SU-DHL-6 (cell line): ENCODE measurements around the gene SBF1.

Experiments used
- H2AFZ ChIP-seq: fragments of 200-600 bp; sonication (generic); 2 replicates; pipeline ENCODE4 v1.6.1; 2014; ENCODE audit warnings: low read depth, mild to moderate bottlenecking, moderate library complexity, mixed read lengths, antibody characterized with exemption, low read length; ENCODE audit not compliant: severe bottlenecking
- H3F3A ChIP-seq: fragments of 200-600 bp; shearing (Covaris generic); 2 replicates; pipeline ENCODE4 v1.6.0; 2016; ENCODE audit warnings: antibody characterized with exemption, mild to moderate bottlenecking; ENCODE audit not compliant: insufficient read depth
- H3K27ac ChIP-seq: fragments of 200-600 bp; sonication (generic); 2 replicates; pipeline ENCODE4 v1.5.1; 2016; ENCODE audit warnings: low read depth, mild to moderate bottlenecking, low read length, moderate library complexity, mixed read lengths
- H3K27me3 ChIP-seq: fragments of 200-600 bp; sonication (generic), shearing (Covaris generic); 2 replicates; pipeline ENCODE4 v1.6.0; 2014; ENCODE audit warnings: mild to moderate bottlenecking, low read length
- H3K36me3 ChIP-seq: fragments of 200-600 bp; sonication (generic); 2 replicates; pipeline ENCODE4 v1.6.1; 2014; ENCODE audit warnings: mild to moderate bottlenecking, low read length, mixed read lengths
- H3K4me2 ChIP-seq: fragments of 300-600, 200-600 bp; shearing (Covaris generic), sonication (generic); 2 replicates; pipeline ENCODE4 v1.6.0; 2014; ENCODE audit warnings: low read length, low read depth, mild to moderate bottlenecking; ENCODE audit not compliant: poor library complexity, severe bottlenecking
- H3K4me3 ChIP-seq: fragments of 200-600 bp; sonication (generic); 2 replicates; pipeline ENCODE4 v1.5.1; 2014; ENCODE audit warnings: antibody characterized with exemption, low read length, mild to moderate bottlenecking, mixed read lengths; ENCODE audit not compliant: insufficient read depth, poor library complexity, severe bottlenecking
- H3K79me2 ChIP-seq: fragments of 200-600 bp; sonication (generic); 2 replicates; pipeline ENCODE4 v1.6.1; 2014; ENCODE audit warnings: mild to moderate bottlenecking, low read length, moderate library complexity; ENCODE audit not compliant: insufficient read depth
- H3K9ac ChIP-seq: fragments of 200-600 bp; sonication (generic); 2 replicates; pipeline ENCODE4 v1.7.0; 2014; ENCODE audit warnings: mild to moderate bottlenecking, low read length
- H3K9me2 ChIP-seq: fragments of 200-600 bp; sonication (generic); replicated peaks from 2 replicates; pipeline ENCODE4 v1.6.1; 2014; ENCODE audit warnings: low read length; ENCODE audit not compliant: insufficient read depth
- H3K9me3 ChIP-seq: fragments of 200-600 bp; sonication (generic); 2 replicates; pipeline ENCODE4 v1.6.1; 2014; ENCODE audit warnings: low read length, mixed read lengths; ENCODE audit not compliant: insufficient read depth
- H4K20me1 ChIP-seq: fragments of 200-600 bp; sonication (generic); 2 replicates; pipeline ENCODE4 v1.6.1; 2014; ENCODE audit warnings: low read depth, mild to moderate bottlenecking, antibody characterized with exemption, low read length, moderate library complexity, mixed read lengths
- CTCF ChIP-seq: fragments of 200-600 bp; sonication (generic); IDR thresholded peaks from one replicate; pipeline ENCODE4 v1.5.1; 2017; ENCODE audit warnings: antibody characterized with exemption, mild to moderate bottlenecking, low read length, moderate library complexity; ENCODE audit not compliant: insufficient read depth, poor library complexity, severe bottlenecking
- EZH2phosphoT487 ChIP-seq: fragments of 200-600 bp; sonication (generic), shearing (Covaris generic); conservative IDR thresholded peaks from 2 replicates; pipeline ENCODE4 v1.6.1; 2018; ENCODE audit warnings: mild to moderate bottlenecking, antibody characterized with exemption, low read length, moderate library complexity, mixed read lengths

The SBF1 gene

GRCh38 chr22:50464451-50464850, 10.4 kb downstream of the SBF1 start:
- Histone ChIP-seq H3K9ac (no peak overlapping the region), H3K9me2 (no peaks in the 10 kb centered on the region), H3K4me2 (no peak overlapping the region), H3F3A (no peaks in the 10 kb centered on the region), H3K79me2 (peaks cover 23% of the 10 kb centered on the region), H3K36me3 (peaks cover 4% of the 10 kb centered on the region; the same call in 1 of the 2 replicates), H3K4me3 (no peak overlapping the region), H4K20me1 (no peaks in the 10 kb centered on the region), H3K9me3 (no peaks in the 10 kb centered on the region), H3K27ac (no peak overlapping the region), H3K27me3 (no peaks in the 10 kb centered on the region), H2AFZ (no peak overlapping the region)
- TF ChIP-seq CTCF (no peak), EZH2phosphoT487 (no peak)

GRCh38 chr22:50463188-50463900, 11.5 kb downstream of the SBF1 start:
- no peaks in the 10 kb centered on the region for H3K27me3 ChIP-seq
- H3K9ac ChIP-seq = no peak overlapping the region
- no peak overlapping the region for H3K4me2 ChIP-seq
- H3K9me2 ChIP-seq = no peaks in the 10 kb centered on the region
- H3K4me3 ChIP-seq = no peak overlapping the region
- no peaks in the 10 kb centered on the region for H4K20me1 ChIP-seq
- no peak overlapping the region for H2AFZ ChIP-seq
- no peaks in the 10 kb centered on the region for H3K9me3 ChIP-seq
- peaks cover 4% of the 10 kb centered on the region; the same call in 1 of the 2 replicates for H3K36me3 ChIP-seq
- TF ChIP-seq CTCF (no peak), EZH2phosphoT487 (no peak)
- no peak overlapping the region for H3K27ac ChIP-seq
- no peaks in the 10 kb centered on the region for H3F3A ChIP-seq
- peaks cover 13% of the 10 kb centered on the region for H3K79me2 ChIP-seq

- no peaks in the 10 kb centered on the region for H4K20me1 ChIP-seq
- no peaks in the 10 kb centered on the region for H3K9me3 ChIP-seq
- TF ChIP-seq CTCF = no peak
- H3K27me3 ChIP-seq = no peaks in the 10 kb centered on the region
- no peaks in the 10 kb centered on the region for H3K9me2 ChIP-seq
- no peak overlapping the region for H3K9ac ChIP-seq
- 0 out of 2 replicates have a peak, but pooled peaks cover 5% of the 10 kb centered on the region for H3K79me2 ChIP-seq
- no peak overlapping the region for H2AFZ ChIP-seq
- H3K4me2 ChIP-seq = no peak overlapping the region
- H3K4me3 ChIP-seq = no peak overlapping the region
- peaks cover 4% of the 10 kb centered on the region; the same call in 1 of the 2 replicates for H3K36me3 ChIP-seq
- H3F3A ChIP-seq = no peaks in the 10 kb centered on the region
- H3K27ac ChIP-seq = no peak overlapping the region
Observed at GRCh38 chr22:50461979-50462540, 12.8 kb downstream of the SBF1 start.
